GM12865 (cell line): ENCODE measurements around the gene GPR158.

Experiments
- DNase-seq: peaks from one replicate; pipeline ENCODE4 v3.0.0; 2010; ENCODE audit warnings: low read depth
- H3K4me3 ChIP-seq: 2 replicates; pipeline ENCODE4 v1.5.1; 2011; ENCODE audit warnings: mild to moderate bottlenecking, low read depth, low read length, control low read depth
- TF ChIP-seq, protein P1 (sequence below): IDR thresholded peaks from 2 replicates; pipeline ENCODE4 v1.5.1; 2011; ENCODE audit warnings: low read length, control low read depth, low read depth, inconsistent platforms; ENCODE audit not compliant: insufficient read depth; ENCODE audit errors: missing control alignments

The GPR158 gene

GRCh38 chr10:25492680-25493079 lies 317.9 kb downstream of the GPR158 start:
- no peak for DNase-seq
- no peak overlapping the region for H3K4me3 ChIP-seq
- TF ChIP-seq, protein P1, sequence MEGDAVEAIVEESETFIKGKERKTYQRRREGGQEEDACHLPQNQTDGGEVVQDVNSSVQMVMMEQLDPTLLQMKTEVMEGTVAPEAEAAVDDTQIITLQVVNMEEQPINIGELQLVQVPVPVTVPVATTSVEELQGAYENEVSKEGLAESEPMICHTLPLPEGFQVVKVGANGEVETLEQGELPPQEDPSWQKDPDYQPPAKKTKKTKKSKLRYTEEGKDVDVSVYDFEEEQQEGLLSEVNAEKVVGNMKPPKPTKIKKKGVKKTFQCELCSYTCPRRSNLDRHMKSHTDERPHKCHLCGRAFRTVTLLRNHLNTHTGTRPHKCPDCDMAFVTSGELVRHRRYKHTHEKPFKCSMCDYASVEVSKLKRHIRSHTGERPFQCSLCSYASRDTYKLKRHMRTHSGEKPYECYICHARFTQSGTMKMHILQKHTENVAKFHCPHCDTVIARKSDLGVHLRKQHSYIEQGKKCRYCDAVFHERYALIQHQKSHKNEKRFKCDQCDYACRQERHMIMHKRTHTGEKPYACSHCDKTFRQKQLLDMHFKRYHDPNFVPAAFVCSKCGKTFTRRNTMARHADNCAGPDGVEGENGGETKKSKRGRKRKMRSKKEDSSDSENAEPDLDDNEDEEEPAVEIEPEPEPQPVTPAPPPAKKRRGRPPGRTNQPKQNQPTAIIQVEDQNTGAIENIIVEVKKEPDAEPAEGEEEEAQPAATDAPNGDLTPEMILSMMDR = no peak

- DNase-seq = no peak
- TF ChIP-seq, protein P1 = no peak
- no peak overlapping the region for H3K4me3 ChIP-seq
These were observed 318.5 kb downstream of the GPR158 start for GRCh38 chr10:25493122-25493893.

GRCh38 chr10:25497246-25497645 lies 322.4 kb downstream of the GPR158 start:
- TF ChIP-seq, protein P1 = no peak
- no peak for DNase-seq
- H3K4me3 ChIP-seq = no peak overlapping the region

GRCh38 chr10:25498645-25499044 lies 323.8 kb downstream of the GPR158 start:
- no peak for DNase-seq
- no peak overlapping the region for H3K4me3 ChIP-seq
- TF ChIP-seq, protein P1 = no peak

DNA sequence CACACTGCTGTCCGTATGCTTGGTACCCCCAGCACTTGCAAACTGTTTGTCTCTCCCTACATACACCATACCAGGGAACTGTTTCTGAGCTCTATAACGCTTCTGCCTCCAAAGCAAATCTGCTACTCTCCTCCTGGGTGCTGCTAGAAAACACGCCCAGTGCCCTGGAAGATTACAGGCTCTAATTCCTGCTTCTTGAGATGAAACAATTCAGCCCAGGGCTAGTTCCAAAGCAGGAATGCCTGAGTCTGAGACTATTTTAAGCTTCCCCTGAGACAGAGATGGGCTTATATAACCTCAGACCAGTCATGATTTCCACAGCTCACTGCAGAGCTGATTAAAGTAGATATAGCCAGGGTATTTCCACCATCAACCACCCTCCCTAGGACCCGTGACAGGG lies 327.1 kb downstream of the GPR158 start:
- no peak for DNase-seq
- no peak overlapping the region for H3K4me3 ChIP-seq
- TF ChIP-seq, protein P1 = no peak

DNA sequence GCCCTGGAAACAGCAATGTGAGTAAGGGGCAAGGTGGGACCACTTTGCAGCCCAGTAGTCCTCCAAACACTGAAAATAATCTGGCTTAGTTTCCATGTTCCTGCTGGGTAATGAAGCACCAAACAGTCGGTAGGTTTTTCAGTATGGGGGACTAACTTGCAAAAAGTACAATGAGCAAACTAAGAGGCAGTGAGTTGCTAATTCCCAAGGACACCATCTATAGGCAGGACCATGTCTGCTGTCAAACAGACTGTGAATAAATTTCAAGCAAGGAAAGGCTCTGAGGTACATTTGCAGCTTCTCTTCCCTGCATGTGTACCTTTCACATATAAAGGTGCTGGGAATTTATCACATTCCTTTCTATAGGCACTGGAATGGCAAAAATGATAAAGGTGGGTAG lies 327.7 kb downstream of the GPR158 start:
- no peak for DNase-seq
- TF ChIP-seq, protein P1 = no peak
- no peak overlapping the region for H3K4me3 ChIP-seq

DNA sequence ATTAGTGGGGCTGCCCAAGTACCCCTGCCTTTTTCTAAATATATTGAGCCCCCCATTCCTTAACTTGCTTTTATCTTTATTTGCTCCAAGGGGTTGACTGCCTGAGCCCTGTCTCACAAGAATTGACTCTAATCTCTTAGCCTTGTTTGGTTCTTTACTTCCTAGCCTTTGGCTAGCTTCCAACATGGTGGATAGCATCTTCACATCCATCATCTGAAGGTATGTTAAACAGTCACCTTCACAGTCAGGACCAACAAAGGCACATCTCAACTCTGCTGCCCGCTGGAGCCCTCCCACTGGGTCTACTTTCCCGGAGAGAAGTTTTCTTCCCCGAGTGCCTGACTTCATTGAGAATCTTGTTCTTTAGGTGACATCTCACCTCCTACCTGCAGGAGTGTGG lies 329.5 kb downstream of the GPR158 start:
- DNase-seq = no peak
- TF ChIP-seq, protein P1 = no peak
- H3K4me3 ChIP-seq = no peak overlapping the region
